NB4 (cell line): ENCODE measurements around the gene EIF4G2.

Experiments used
- DNase-seq: peaks from one replicate; pipeline ENCODE4 v3.0.0; 2010; ENCODE audit warnings: low read depth
- H3K4me3 ChIP-seq: one replicate; pipeline ENCODE4 v1.5.1; 2011; ENCODE audit warnings: mild to moderate bottlenecking, low read depth, low read length, moderate library complexity
- CTCF ChIP-seq: IDR thresholded peaks from one replicate; pipeline ENCODE4 v1.5.1; 2012; ENCODE audit warnings: low read depth, low read length
- MAX ChIP-seq: IDR thresholded peaks from 2 replicates; pipeline ENCODE4 v1.6.1; 2011; ENCODE audit warnings: low read depth, low read length
- MYC ChIP-seq: IDR thresholded peaks from 2 replicates; pipeline ENCODE4 v1.6.1; 2011; ENCODE audit warnings: low read depth, low read length
- POLR2A ChIP-seq: IDR thresholded peaks from 2 replicates; pipeline ENCODE4 v1.6.1; 2011; ENCODE audit warnings: mild to moderate bottlenecking; ENCODE audit not compliant: insufficient read length; ENCODE audit errors: extremely low read depth

The EIF4G2 gene

GRCh38 chr11:10805741-10806140 lies 3.0 kb downstream of the EIF4G2 start:
- H3K4me3 ChIP-seq, result peak overlapping the region; percentile 89
- no peak for DNase-seq
- no peak for TF ChIP-seq MAX
- no peak for TF ChIP-seq MYC
- no peak for TF ChIP-seq CTCF
- no peak for TF ChIP-seq POLR2A

GRCh38 chr11:10803676-10804075 lies 5.0 kb downstream of the EIF4G2 start:
- no peak for DNase-seq
- TF ChIP-seq MYC, result no peak
- no peak for TF ChIP-seq POLR2A
- TF ChIP-seq CTCF, result no peak
- no peak for TF ChIP-seq MAX
- no peak overlapping the region for H3K4me3 ChIP-seq

GRCh38 chr11:10800292-10800691 lies 8.4 kb downstream of the EIF4G2 start:
- no peak for DNase-seq
- TF ChIP-seq MYC (no peak), MAX (no peak), CTCF (no peak), POLR2A (no peak)
- H3K4me3 ChIP-seq, result no peak overlapping the region

GRCh38 chr11:10798330-10798928 lies 10.3 kb downstream of the EIF4G2 start:
- DNase-seq, result no peak
- no peak for TF ChIP-seq CTCF
- no peak for TF ChIP-seq MYC
- TF ChIP-seq POLR2A, result no peak
- no peak for TF ChIP-seq MAX
- H3K4me3 ChIP-seq, result peak overlapping the region; percentile 15

- DNase-seq, result peak; percentile 44
- H3K4me3 ChIP-seq, result no peak overlapping the region
Measured at GRCh38 chr11:10797531-10797930, 11.2 kb downstream of the EIF4G2 start.

GRCh38 chr11:10797001-10797400 lies 11.7 kb downstream of the EIF4G2 start:
- TF ChIP-seq POLR2A, result no peak
- TF ChIP-seq MYC, result no peak
- no peak for TF ChIP-seq MAX
- TF ChIP-seq CTCF, result no peak
- no peak overlapping the region for H3K4me3 ChIP-seq
- DNase-seq, result no peak

More at GRCh38 chr11:10797531-10797930, 11.2 kb downstream of the EIF4G2 start:
- TF ChIP-seq MYC, result no peak
